GM19467 (cell line): Measurements from ENCODE around the gene ARGFX.
"Not testable (repeated sequence)": the region's sequence is repeated elsewhere in the genome, so short reads cannot be mapped to it uniquely, and the experiment has no call there.

Experiments used
- ATAC-seq: cut with Tn5 transposase; IDR thresholded peaks from one replicate; pipeline ENCODE4 v1.9.1; 2021; ENCODE audit warnings: mild to moderate bottlenecking, moderate library complexity; ENCODE audit not compliant: unreplicated experiment

Gene ARGFX

GRCh38 chr3:121598564-121598963, 30.8 kb downstream of the ARGFX start:
- ATAC-seq = no peak

DNA sequence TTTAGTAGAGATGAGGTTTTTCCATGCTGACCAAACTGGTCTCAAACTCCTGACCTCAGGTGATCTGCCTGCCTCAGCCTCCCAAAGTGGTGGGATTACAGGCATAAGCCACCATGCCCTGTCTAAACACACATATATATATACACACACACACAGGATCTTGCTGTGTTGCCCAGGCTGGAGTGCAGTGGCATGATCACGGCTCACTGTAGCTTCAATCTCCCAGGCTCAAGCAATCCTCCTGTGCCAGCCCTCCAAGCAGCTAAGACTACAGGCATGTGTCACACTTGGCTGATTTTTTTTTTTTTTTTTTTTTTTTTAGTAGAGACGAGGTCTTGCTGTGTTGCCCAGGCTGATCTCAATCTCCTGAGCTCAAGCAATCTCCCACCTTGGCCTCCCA, 32.2 kb downstream of the ARGFX start:
- not testable (repeated sequence) for ATAC-seq

- no peak for ATAC-seq
Observed at GRCh38 chr3:121601212-121601812, 33.6 kb downstream of the ARGFX start.

DNA sequence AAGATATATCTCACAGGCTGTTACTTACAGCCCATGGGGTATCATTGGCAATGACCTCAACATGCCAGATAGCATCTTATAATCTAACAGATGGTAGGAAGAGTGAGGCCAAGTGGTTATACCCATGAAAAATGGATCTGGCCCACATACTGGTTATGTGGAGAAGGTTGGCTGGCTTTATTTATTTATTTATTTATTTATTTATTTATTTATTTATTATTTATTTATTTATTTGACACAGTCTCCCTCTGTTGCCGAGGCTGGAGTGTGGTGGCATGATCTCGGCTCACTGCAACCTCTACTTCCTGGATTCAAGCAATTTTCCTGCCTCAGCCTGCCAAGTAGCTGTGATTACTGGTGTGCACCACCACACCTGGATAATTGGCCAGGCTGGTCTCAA, 37.0 kb downstream of the ARGFX start:
- no peak for ATAC-seq

DNA sequence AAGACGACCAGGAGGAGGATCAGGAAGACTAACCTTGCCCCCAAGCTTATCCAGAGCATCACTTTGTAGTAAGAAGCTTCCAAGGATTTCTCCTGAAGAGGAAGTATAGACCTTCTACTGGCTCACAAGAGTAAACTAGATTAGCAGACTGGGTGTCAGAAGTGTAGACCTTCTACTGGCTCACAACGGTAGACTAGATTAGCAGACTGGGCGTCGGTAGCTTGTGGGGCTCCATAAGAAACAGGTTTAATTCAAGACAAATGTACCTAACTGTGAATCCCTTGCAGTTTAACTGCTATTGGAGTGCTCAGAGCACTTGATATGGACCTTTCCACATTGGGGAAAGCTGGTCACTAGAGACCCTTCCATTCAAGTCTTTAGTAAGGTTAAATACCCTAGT, 38.4 kb downstream of the ARGFX start:
- ATAC-seq = no peak
